ENCODE measurements around the gene L3MBTL4.
"Not testable (repeated sequence)": the region's sequence is repeated elsewhere in the genome, so short reads cannot be mapped to it uniquely, and the experiment has no call there.

Gene L3MBTL4

DNA sequence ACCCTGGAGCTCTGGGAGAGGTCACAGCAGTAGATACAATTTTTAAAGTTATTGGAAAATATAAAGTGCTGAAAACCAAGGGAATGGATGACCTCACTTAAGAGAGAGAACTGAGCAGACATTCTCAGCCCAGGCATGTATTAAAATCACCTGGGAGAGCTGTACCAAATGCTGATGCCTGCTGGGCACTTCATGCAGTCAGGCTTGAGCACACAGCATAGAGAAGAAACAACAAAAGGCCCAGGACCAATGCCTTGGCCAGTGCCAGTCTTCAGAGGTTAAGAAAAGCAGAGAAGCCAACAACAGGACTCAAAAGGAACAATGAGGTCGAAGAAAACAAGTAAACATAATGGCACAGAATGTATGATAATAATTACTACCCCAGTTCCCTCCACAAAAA is 211.8 kb downstream of the L3MBTL4 start:
- H3K4me1 Mint-ChIP-seq (ENCODE audit: low read depth) = no peaks in the 10 kb centered on the region
- no peak overlapping the region for H3K27ac Mint-ChIP-seq
- no peaks in the 10 kb centered on the region for H3K36me3 Mint-ChIP-seq
- H3K27me3 Mint-ChIP-seq = no peaks in the 10 kb centered on the region
- no peaks in the 10 kb centered on the region for H3K9me3 Mint-ChIP-seq (ENCODE audit: low read depth)
- no peak overlapping the region for H3K4me3 Mint-ChIP-seq

DNA sequence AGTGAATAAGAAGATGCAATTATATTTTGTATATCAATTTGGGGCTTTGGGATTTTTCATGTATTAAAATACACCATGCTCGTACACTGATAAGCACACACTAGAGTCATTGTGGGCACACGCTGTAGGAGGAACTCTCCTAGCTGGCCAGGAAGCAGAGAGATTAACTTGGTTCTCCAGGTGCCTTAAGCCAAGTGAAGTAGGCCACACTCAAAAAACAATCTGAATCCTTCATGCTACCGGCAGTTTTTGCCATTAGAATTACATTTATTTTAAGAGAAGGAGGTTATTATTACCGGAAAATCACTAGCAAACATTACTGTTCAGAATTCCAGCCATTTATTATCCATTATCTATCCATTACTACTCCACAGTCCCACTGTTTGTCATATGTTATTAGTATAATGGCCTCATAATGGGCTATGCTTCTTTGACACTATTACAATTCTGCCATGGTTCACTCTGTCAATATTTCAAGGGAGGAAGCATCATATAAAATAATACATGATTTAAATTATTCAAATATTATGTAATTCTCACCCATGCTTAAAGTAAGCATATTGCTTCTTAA is 214.4 kb downstream of the L3MBTL4 start:
- no peaks in the 10 kb centered on the region for H3K27me3 Mint-ChIP-seq
- no peaks in the 10 kb centered on the region for H3K36me3 Mint-ChIP-seq
- no peak overlapping the region for H3K4me3 Mint-ChIP-seq
- H3K27ac Mint-ChIP-seq = no peak overlapping the region
- H3K4me1 Mint-ChIP-seq (ENCODE audit: low read depth) = no peaks in the 10 kb centered on the region
- H3K9me3 Mint-ChIP-seq (ENCODE audit: low read depth) = no peaks in the 10 kb centered on the region

DNA sequence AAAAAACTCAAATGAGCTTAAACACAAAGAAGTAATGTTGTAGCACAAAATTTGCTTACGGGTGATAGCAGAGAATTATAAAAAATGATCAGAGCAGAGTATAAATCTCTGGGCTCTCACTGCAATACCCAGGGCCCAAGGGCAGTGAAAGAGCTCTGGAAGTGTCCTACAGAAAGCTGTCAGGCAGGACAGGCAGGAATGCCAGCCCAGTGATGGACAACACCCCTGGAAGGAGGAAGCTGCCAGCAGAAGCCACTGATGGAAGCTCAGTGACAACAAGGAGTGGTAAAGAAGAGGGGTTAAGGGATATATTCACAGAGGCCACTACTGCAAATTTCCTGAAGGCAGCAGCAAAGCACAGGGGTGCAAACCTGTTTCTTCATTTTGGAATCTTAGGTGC is 214.9 kb downstream of the L3MBTL4 start:
- no peak overlapping the region for H3K4me3 Mint-ChIP-seq
- H3K9me3 Mint-ChIP-seq (ENCODE audit: low read depth) = no peaks in the 10 kb centered on the region
- no peaks in the 10 kb centered on the region for H3K4me1 Mint-ChIP-seq (ENCODE audit: low read depth)
- H3K27ac Mint-ChIP-seq = no peak overlapping the region
- H3K36me3 Mint-ChIP-seq = no peaks in the 10 kb centered on the region
- H3K27me3 Mint-ChIP-seq = no peaks in the 10 kb centered on the region

DNA sequence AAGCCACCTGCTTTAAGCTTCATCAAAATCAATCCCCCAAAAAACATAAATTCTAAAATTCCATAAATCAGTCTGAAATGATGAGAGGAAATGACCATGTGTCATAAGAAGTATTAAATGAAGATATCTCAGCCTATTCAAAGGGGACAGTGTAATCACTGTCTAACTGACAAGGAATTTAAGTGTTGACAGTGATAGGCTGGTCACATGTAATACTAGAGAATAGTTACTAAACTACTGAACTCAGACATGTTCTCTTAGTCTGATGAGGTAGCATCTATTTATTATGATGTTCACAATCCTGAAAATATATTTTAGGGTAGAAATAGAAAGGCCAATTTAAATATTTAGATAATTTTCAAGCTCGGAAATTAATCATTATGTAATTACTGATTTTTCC is 216.1 kb downstream of the L3MBTL4 start:
- no peaks in the 10 kb centered on the region for H3K27me3 Mint-ChIP-seq
- H3K4me1 Mint-ChIP-seq (ENCODE audit: low read depth) = no peaks in the 10 kb centered on the region
- H3K9me3 Mint-ChIP-seq (ENCODE audit: low read depth) = no peaks in the 10 kb centered on the region
- H3K36me3 Mint-ChIP-seq = no peaks in the 10 kb centered on the region
- H3K27ac Mint-ChIP-seq = no peak overlapping the region
- H3K4me3 Mint-ChIP-seq = no peak overlapping the region

DNA sequence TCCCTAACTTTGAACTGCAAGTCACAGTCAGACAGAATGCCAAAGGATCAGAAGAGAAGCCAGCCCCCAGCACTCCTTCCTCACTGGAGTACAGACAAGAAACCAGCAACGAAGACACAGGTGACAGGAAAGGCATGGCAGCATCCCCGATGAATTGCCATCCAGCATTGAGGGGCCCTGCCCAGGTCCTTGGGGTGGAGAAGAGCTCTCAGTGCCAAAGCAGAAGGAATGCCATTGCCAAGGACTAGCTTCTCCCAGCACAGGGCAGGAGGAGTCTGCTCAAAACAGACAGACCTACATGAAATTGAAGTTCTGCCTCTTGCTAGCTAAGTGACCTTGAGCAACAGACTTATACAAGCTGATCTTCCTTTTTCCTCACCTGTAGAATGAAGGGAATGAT is 220.1 kb downstream of the L3MBTL4 start:
- Mint-ChIP-seq H3K4me1 (ENCODE audit: low read depth) (no peaks in the 10 kb centered on the region), H3K4me3 (no peak overlapping the region), H3K36me3 (no peaks in the 10 kb centered on the region), H3K27me3 (no peaks in the 10 kb centered on the region), H3K9me3 (ENCODE audit: low read depth) (no peaks in the 10 kb centered on the region), H3K27ac (no peak overlapping the region)

DNA sequence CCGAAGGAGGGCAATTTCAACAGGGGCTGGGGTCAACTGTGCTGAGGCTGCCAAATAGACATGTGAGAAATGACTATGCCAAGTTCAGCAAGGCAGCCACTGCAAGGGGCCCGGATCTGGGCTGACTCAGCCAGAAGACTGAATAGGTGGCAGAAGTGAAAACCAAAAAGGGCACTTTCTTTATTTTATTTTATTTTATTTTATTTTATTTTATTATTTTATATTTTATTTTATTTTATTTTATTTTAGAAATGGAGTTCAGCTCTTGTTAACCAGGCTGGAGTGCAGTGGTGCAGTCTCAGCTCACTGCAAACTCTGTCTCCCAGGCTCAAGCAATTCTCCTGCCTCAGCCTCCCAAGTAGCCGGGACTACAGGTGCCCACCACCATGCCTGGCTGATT is 228.9 kb downstream of the L3MBTL4 start:
- not testable (repeated sequence) for H3K36me3 Mint-ChIP-seq

DNA sequence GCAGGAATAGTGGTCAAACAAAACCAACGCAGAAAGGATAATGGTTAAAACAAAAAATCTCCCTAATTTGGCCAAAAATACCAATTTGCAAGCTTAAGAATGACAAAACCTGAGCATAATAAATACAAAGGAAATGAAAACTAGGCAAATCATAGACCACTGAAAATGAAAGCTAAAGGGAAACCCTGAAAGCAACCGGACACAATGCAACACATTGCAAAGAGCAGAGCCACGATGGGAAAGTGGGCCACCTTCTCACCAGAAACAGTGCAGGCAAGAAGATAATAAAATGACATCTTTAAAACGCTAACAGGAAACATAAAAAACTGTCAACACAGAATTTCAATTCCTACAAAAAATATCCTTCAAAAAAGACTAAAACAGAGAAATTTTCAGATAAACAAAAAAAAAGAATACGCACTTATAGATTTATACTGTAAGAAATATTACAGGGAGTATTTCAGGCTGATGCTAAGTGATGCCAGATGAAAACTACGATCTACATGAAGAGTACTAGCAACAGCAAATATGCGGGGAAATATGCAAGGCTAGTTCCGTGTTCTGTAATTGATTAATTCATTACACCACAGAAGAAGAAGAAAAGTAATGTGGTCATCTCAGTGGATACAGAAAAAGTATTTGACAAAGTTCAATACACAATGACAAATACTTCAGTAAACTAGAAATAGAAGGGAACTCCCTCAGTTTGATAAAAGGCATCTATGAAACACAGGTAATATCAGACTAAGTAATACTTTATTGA is 239.5 kb downstream of the L3MBTL4 start:
- Mint-ChIP-seq H3K27ac (no peak overlapping the region), H3K4me1 (ENCODE audit: low read depth) (no peaks in the 10 kb centered on the region), H3K27me3 (peaks cover 3% of the 10 kb centered on the region), H3K4me3 (no peak overlapping the region), H3K36me3 (no peaks in the 10 kb centered on the region), H3K9me3 (ENCODE audit: low read depth) (peaks cover 4% of the 10 kb centered on the region)

More for the DNA sequence above, 228.9 kb downstream of the L3MBTL4 start:
- not testable (repeated sequence) for H3K27me3 Mint-ChIP-seq; H3K27ac Mint-ChIP-seq; H3K4me3 Mint-ChIP-seq; H3K4me1 Mint-ChIP-seq (ENCODE audit: low read depth)
- H3K9me3 Mint-ChIP-seq (ENCODE audit: low read depth) = peaks cover 11% of the 10 kb centered on the region

DNA sequence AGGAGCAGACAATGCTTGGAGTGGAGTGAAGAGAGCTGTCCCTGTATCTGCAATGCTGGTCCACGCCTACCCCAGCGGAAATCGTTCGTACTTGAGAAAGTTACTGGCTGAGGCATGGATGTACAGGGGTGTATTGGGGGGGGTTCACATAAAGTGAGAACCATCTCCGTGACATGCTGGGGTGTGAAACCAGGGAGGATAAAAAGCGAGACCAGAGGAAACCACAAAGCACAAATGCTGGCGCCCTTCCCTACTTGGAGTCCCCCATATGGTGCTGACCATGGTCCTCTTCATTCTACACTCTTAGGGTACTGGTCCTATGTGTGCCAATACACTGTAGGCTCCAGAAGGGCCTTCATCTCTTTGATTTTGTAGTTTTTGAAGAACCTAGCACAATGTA is 244.1 kb downstream of the L3MBTL4 start:
- Mint-ChIP-seq H3K27me3 (peaks cover 3% of the 10 kb centered on the region), H3K36me3 (no peaks in the 10 kb centered on the region), H3K4me1 (ENCODE audit: low read depth) (no peaks in the 10 kb centered on the region), H3K4me3 (no peak overlapping the region), H3K9me3 (ENCODE audit: low read depth) (peaks cover 4% of the 10 kb centered on the region), H3K27ac (no peak overlapping the region)

DNA sequence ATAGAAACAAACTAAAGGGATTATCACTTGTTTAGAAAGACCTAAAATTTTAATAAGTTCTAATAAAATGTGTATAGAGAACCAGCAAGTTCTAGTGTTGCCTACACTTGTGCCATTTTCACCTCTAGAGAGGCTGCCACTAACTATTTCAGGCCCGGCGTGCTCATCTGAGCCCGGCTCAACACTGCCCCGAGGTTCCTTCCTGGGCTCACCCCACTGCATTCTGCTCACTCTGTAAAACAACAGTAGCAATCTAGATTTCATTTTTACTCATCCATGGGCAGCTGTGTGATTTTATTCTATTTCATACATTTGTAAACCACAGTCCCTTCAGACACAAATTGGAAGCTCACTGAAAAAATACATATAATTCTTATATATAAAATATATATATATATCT is 253.2 kb downstream of the L3MBTL4 start:
- H3K27ac Mint-ChIP-seq = no peak overlapping the region
- H3K9me3 Mint-ChIP-seq (ENCODE audit: low read depth) = peaks cover 5% of the 10 kb centered on the region
- peaks cover 2% of the 10 kb centered on the region for H3K27me3 Mint-ChIP-seq
- no peak overlapping the region for H3K4me3 Mint-ChIP-seq
- no peaks in the 10 kb centered on the region for H3K4me1 Mint-ChIP-seq (ENCODE audit: low read depth)
- H3K36me3 Mint-ChIP-seq = no peaks in the 10 kb centered on the region

DNA sequence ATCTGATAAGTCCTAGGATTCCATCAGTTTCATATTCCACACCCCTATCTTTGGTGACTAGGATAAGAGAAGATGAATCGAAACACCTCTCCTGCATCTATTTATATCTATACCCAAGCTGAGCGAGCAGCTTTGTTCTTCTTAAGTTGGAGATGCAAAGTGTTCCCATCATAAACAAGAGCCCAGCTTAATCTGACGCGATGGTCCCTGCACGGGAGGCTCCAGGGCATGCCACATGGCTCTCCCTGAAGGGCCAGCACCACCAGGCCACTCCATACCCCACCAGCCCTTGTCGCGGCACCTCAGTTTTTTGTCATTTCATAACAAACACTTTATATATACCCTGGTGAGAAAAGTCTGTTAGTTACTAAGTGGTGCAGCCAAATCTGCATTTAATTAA is 255.3 kb downstream of the L3MBTL4 start:
- Mint-ChIP-seq H3K4me3 (no peak overlapping the region), H3K36me3 (no peaks in the 10 kb centered on the region), H3K27me3 (peaks cover 2% of the 10 kb centered on the region), H3K9me3 (ENCODE audit: low read depth) (peaks cover 5% of the 10 kb centered on the region), H3K4me1 (ENCODE audit: low read depth) (no peaks in the 10 kb centered on the region), H3K27ac (no peak overlapping the region)

DNA sequence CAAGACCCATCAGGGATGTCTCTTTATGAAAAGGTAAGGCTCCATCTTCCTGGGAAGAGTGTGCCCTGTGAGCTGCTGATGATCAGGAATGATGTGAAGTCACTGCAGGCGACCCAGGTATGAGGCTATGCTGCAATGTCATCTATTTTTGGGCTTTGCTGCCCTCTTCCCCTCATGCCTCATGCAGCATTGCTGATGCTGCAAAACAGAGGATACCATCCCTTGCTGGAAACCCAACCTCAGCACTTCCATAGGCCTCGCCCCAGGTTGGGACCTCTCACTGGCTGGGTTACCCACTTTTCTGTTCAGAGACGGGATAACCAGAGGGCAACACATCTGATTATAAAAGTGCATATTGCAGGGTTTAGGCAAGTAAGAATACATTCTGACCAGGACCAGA is 255.8 kb downstream of the L3MBTL4 start:
- Mint-ChIP-seq H3K27ac (no peak overlapping the region), H3K9me3 (ENCODE audit: low read depth) (peaks cover 5% of the 10 kb centered on the region), H3K27me3 (peaks cover 2% of the 10 kb centered on the region), H3K4me1 (ENCODE audit: low read depth) (no peaks in the 10 kb centered on the region), H3K4me3 (no peak overlapping the region), H3K36me3 (no peaks in the 10 kb centered on the region)

DNA sequence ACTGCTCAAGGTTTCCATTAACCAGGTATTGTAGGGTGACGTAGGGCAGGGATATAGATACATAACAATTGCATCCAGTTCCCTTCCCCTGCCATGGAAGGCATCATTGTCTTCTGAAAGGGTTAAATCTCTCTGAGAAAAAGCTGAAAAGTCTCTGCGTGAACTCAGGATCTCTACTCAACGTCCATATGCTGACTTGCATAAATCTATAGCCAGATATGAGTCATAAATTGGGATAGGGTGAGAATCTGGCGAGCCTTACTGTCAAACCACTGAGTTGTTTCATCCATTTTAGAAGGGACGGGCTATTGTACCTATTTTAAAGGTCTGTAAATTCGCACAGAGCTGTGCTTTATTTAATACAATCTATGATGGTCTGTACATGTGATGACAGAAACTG is 258.3 kb downstream of the L3MBTL4 start:
- Mint-ChIP-seq H3K27me3 (peaks cover 2% of the 10 kb centered on the region), H3K9me3 (ENCODE audit: low read depth) (no peaks in the 10 kb centered on the region), H3K4me1 (ENCODE audit: low read depth) (no peaks in the 10 kb centered on the region), H3K36me3 (no peaks in the 10 kb centered on the region), H3K4me3 (no peak overlapping the region), H3K27ac (no peak overlapping the region)

DNA sequence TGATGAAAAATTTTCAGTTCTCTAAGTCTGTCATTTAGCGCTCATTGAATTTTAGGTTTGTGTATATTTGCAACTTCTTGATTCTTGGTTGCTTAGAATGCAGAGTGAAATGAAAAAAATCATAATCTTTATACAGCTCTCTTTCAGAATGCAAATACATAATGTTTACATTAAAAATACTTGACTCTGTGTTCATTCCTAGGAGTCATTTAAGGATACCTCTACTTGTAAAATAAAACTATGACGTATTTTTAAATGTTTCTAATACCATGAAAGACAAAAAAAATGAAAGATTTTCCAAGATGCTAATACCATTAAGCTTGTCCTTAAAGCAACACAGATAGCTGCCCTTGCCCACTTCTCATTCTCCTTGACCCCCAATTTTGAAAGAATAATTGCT is 259.0 kb downstream of the L3MBTL4 start:
- Mint-ChIP-seq H3K4me1 (ENCODE audit: low read depth) (no peaks in the 10 kb centered on the region), H3K27ac (no peak overlapping the region), H3K4me3 (no peak overlapping the region)

DNA sequence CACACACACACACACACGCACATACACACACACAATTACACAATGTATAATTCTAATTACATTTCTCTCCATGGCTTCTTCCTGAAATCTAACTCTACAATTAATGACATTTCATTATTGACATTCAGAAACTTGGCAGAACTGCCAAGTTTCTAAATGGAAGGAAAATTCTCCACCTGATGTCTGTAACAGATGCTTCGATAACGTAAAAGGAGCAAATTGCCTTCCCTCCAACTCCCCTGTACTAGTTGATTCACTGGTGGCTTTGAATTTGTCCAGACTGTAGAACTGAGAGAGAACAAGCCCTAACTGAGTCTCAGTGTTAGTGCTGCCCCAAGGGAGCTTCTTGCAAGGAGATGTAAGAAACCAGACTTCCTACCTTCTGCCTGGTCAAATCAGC is 264.3 kb downstream of the L3MBTL4 start:
- H3K4me3 Mint-ChIP-seq = no peak overlapping the region
- no peaks in the 10 kb centered on the region for H3K36me3 Mint-ChIP-seq
- no peaks in the 10 kb centered on the region for H3K4me1 Mint-ChIP-seq (ENCODE audit: low read depth)
- no peak overlapping the region for H3K27ac Mint-ChIP-seq
- H3K9me3 Mint-ChIP-seq (ENCODE audit: low read depth) = no peaks in the 10 kb centered on the region
- H3K27me3 Mint-ChIP-seq = no peaks in the 10 kb centered on the region

More for the DNA sequence above, 259.0 kb downstream of the L3MBTL4 start:
- no peaks in the 10 kb centered on the region for H3K9me3 Mint-ChIP-seq (ENCODE audit: low read depth)
- no peaks in the 10 kb centered on the region for H3K36me3 Mint-ChIP-seq
- H3K27me3 Mint-ChIP-seq = peaks cover 2% of the 10 kb centered on the region

DNA sequence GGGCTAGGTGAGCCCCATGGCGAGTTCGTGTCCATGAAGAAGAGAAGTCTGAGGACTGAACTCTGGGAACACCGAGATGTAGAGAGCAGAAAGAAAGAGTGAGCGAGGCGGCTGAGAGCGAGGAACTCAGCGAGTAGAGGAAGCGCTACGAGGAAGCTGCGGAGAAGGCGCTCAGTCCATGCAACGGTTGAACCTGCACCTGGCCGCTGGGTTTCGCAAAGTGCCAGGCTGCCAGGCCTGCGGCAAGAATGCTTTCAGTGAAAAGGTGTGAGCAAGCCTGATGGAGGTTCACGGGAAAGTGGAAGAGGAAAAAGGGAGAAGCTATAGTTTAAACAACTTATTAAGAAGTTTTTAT is 268.4 kb downstream of the L3MBTL4 start:
- H3K27me3 Mint-ChIP-seq = peaks cover 2% of the 10 kb centered on the region
- no peak overlapping the region for H3K4me3 Mint-ChIP-seq
- H3K4me1 Mint-ChIP-seq (ENCODE audit: low read depth) = no peaks in the 10 kb centered on the region
- H3K27ac Mint-ChIP-seq = no peak overlapping the region
- H3K9me3 Mint-ChIP-seq (ENCODE audit: low read depth) = no peaks in the 10 kb centered on the region
- H3K36me3 Mint-ChIP-seq = no peaks in the 10 kb centered on the region

DNA sequence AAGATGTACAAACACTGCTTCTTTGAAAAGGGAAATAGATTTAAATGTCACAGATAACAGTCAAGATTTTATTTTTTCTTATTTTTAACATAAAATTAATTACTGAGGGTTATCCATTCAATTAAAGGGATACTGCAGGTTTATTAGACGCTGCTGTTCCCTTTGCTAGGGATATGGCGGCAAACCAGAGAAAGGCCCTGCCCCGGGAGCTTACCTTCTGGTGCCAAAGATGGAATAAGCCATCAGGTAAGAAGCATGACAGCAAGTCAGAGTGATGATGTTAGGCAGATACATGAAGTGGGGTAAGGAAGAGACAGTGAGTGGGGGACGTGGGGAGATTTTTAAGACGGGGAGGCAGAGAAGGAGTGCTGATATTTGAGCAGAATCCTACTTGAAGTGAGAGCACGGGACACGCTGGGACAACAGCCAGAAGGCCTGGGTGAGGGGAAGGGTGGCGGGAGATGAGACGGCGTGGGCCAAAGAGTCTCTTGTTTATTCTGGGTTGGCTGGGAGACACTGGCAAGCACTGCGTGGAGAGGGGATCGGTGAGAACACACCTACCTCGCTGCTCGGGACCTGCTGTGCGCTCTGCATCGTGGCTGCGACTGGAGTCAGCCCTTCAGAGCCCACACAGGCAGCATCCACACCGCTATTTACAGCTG is 268.9 kb downstream of the L3MBTL4 start:
- H3K27ac Mint-ChIP-seq = no peak overlapping the region
- H3K9me3 Mint-ChIP-seq (ENCODE audit: low read depth) = no peaks in the 10 kb centered on the region
- no peaks in the 10 kb centered on the region for H3K36me3 Mint-ChIP-seq
- peaks cover 2% of the 10 kb centered on the region for H3K27me3 Mint-ChIP-seq
- H3K4me3 Mint-ChIP-seq = no peak overlapping the region
- H3K4me1 Mint-ChIP-seq (ENCODE audit: low read depth) = no peaks in the 10 kb centered on the region

Measured in activated naive CD8-positive, alpha-beta T cell (primary cell).